ENCODE data around the gene LRRC25.
A peak's percentile ranks its signal among the peaks of the same experiment; 100 is the strongest.

Gene LRRC25

GRCh38 chr19:18386543-18387271 lies 10.7 kb downstream of the LRRC25 start (continued):
- TF ChIP-seq PATZ1 (tag by site-specific recombination; IDR thresholded peaks at IDR 0.05) (peak; percentile 60), SCRT1 (tag by site-specific recombination; IDR thresholded peaks at IDR 0.05; ENCODE audit: borderline replicate concordance) (no peak), REST (tag by site-specific recombination; IDR thresholded peaks at IDR 0.05) (no peak), ZNF391 (tag by site-specific recombination; IDR thresholded peaks at IDR 0.05; ENCODE audit: borderline replicate concordance, low read depth) (no peak), KLF1 (tag by site-specific recombination; IDR thresholded peaks at IDR 0.05) (peak; percentile 39), KLF9 (tag by site-specific recombination; IDR thresholded peaks at IDR 0.05; ENCODE audit: low read depth) (peak; percentile 37; the same call in 1 of the 2 replicates), ZFP3 (tag by site-specific recombination; IDR thresholded peaks at IDR 0.05; ENCODE audit: low read depth) (peak; percentile 61; the same call in 1 of the 2 replicates), ZBTB48 (tag by site-specific recombination; IDR thresholded peaks at IDR 0.05) (peak; percentile 80), ZNF692 (tag by site-specific recombination; IDR thresholded peaks at IDR 0.05) (peak; percentile 55), KLF16 (tag by site-specific recombination; IDR thresholded peaks at IDR 0.05) (0 out of 2 replicates have a peak, but pooled peaks have one; percentile 25)

GRCh38 chr19:18385675-18386542 lies 11.5 kb downstream of the LRRC25 start, which contains the start of gene GDF15:
Gene GDF15, plus strand, starts transcription at chr19:18386158. Its CDS starts 32 bp downstream, at chr19:18386190.
- Histone ChIP-seq H3K36me3 (ENCODE audit: control insufficient read depth in 2 of 2, insufficient read depth in 1 of 2, low read length in 2 of 2) (no peaks in the 10 kb centered on the region), H3K4me3 (ENCODE audit: low read depth, low read length) (no peak within 1 kb of the TSS), H3K4me1 (ENCODE audit: control insufficient read depth, insufficient read depth, low read length) (no peaks in the 10 kb centered on the region), H3K9me3 (ENCODE audit: control insufficient read depth, insufficient read depth, low read depth, low read length) (no peaks in the 10 kb centered on the region), H3K27ac (ENCODE audit: extremely low read depth, low read depth, low read length) (no peak within 1 kb of the TSS)
- CTCF ChIA-PET = interaction anchor here (0.5 to 5.6 kb wide), 16 partner anchors 10 to 676 kb away, joined by 3 to 68 read pairs (median 4); partner anchors contain the start of genes LRRC25 and SSBP4
- POLR2A ChIA-PET = no interaction called here
- TF ChIP-seq ZFHX2 (tag by site-specific recombination; conservative IDR thresholded peaks at IDR 0.05) (peak; percentile 81), ZNF157 (tag by site-specific recombination; IDR thresholded peaks at IDR 0.05) (no peak), ZNF112 (tag by site-specific recombination; IDR thresholded peaks at IDR 0.05) (no peak), KLF9 (tag by site-specific recombination; IDR thresholded peaks at IDR 0.05; ENCODE audit: low read depth) (0 out of 2 replicates have a peak, but pooled peaks have one; percentile 16), ZNF37A (tag by site-specific recombination; IDR thresholded peaks at IDR 0.05) (no peak), ZNF398 (tag by site-specific recombination; IDR thresholded peaks at IDR 0.05) (peak; percentile 56), ZNF776 (tag by site-specific recombination; IDR thresholded peaks at IDR 0.05; ENCODE audit: borderline replicate concordance) (no peak), ZNF302 (tag by site-specific recombination; IDR thresholded peaks at IDR 0.05; ENCODE audit: low read depth) (no peak), SP7 (tag by site-specific recombination; IDR thresholded peaks at IDR 0.05) (0 out of 2 replicates have a peak, but pooled peaks have one; percentile 10), ZSCAN18 (tag by site-specific recombination; IDR thresholded peaks at IDR 0.05) (no peak), KLF17 (tag by site-specific recombination; IDR thresholded peaks at IDR 0.05) (no peak; the same call in 1 of the 2 replicates), EGR2 (tag by site-specific recombination; IDR thresholded peaks at IDR 0.05; ENCODE audit: low read depth) (peak; percentile 75)

Measured in HEK293 (cell line).